Astrocyte (in vitro differentiated cells and primary cell): ENCODE results near the gene LRCH1.

Experiments
- EZH2 ChIP-seq: IDR thresholded peaks from 2 replicates; pipeline ENCODE4 v1.6.1; 2012; ENCODE audit warnings: mild to moderate bottlenecking, low read length, inconsistent platforms; ENCODE audit not compliant: insufficient read depth
- TF ChIP-seq, protein P1 (sequence below): IDR thresholded peaks from 2 replicates; pipeline ENCODE4 v1.5.1; 2011; ENCODE audit warnings: low read depth, mild to moderate bottlenecking, inconsistent platforms, low read length, moderate library complexity; ENCODE audit not compliant: insufficient read depth

DNA sequence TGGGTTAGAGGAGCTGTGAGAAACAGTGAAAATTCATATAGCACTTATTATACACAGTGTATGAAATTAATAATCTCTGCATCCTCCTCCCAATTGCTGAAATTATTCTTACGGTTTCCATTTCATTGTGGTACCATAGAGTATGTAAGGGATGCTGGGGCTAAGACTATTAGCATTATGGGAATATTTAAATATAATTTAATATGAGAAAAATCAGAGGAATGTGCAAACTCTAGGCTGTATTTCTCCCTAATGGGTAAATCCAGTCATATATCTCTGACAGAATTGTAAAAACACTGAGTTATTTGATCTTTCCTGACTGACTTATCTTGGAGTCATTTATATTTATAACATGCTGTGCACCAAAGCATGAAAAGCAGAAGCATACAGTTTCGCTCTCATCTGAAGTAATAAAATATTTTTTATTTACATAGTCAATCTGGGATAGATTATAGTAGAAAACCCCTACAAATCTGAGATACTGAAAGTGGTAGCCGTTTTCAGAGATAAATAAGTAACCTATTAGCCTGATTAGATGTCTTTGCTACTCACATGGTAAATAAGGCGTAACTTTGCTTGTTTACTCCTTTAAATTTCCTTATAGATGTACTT, 34.9 kb downstream of the LRCH1 start:
- TF ChIP-seq, protein P1, sequence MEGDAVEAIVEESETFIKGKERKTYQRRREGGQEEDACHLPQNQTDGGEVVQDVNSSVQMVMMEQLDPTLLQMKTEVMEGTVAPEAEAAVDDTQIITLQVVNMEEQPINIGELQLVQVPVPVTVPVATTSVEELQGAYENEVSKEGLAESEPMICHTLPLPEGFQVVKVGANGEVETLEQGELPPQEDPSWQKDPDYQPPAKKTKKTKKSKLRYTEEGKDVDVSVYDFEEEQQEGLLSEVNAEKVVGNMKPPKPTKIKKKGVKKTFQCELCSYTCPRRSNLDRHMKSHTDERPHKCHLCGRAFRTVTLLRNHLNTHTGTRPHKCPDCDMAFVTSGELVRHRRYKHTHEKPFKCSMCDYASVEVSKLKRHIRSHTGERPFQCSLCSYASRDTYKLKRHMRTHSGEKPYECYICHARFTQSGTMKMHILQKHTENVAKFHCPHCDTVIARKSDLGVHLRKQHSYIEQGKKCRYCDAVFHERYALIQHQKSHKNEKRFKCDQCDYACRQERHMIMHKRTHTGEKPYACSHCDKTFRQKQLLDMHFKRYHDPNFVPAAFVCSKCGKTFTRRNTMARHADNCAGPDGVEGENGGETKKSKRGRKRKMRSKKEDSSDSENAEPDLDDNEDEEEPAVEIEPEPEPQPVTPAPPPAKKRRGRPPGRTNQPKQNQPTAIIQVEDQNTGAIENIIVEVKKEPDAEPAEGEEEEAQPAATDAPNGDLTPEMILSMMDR: no peak
- TF ChIP-seq EZH2: no peak
